Gastroesophageal sphincter (tissue), 4 donors: Measurements from ENCODE around the gene LPP. TPM values are rescaled to one million over a fixed set of nuclear protein-coding genes. Genes with fewer than 3 reads are reported as not detected.

Experiments used
- ATAC-seq: fragments of 150-250 bp; one replicate; pipeline ENCODE4 v1.9.1; 2016; ENCODE audit warnings: mild to moderate bottlenecking, moderate library complexity
- H3K27ac ChIP-seq, 4 donors: fragments of 200-600 bp; sonication (generic) in 3 of 4; 1 replicate in 3 of 4; 2 replicates in 1 of 4; pipeline ENCODE4 v1.5.1; 2016 to 2019
- H3K27me3 ChIP-seq: fragments of 200-600 bp; sonication (generic); one replicate; pipeline ENCODE4 v1.5.1; 2019
- H3K36me3 ChIP-seq, 2 donors: fragments of 200-600 bp; sonication (generic); one replicate each; pipeline ENCODE4 v1.5.1; 2019; ENCODE audit warnings: control low read depth in 1 of 2
- H3K4me1 ChIP-seq, 3 donors: fragments of 200-600 bp; sonication (generic); 1 replicate in 2 of 3; 2 replicates in 1 of 3; pipeline ENCODE4 v1.5.1; 2016 to 2019; ENCODE audit warnings: control low read depth in 2 of 3
- H3K4me3 ChIP-seq, 2 donors: fragments of 200-600 bp; sonication (generic); one replicate each; pipeline ENCODE4 v1.5.1; 2019; ENCODE audit warnings: mild to moderate bottlenecking in 1 of 2, moderate library complexity in 1 of 2
- H3K9me3 ChIP-seq, 3 donors: fragments of 200-600 bp; sonication (generic); one replicate each; pipeline ENCODE4 v1.5.1; 2017 to 2019; ENCODE audit warnings: control low read depth in 2 of 3
- CTCF ChIP-seq, 4 experiments: fragments of 200-600 bp in 2 of 4; fragments of 450-650 bp in 2 of 4; sonication (generic) in 1 of 4; IDR thresholded peaks; one replicate each; pipeline ENCODE4 v1.5.1; 2017 to 2019; ENCODE audit warnings: antibody characterized with exemption in 4 of 4, mild to moderate bottlenecking in 2 of 4, moderate library complexity in 2 of 4
- EP300 ChIP-seq: sonication (generic); formaldehyde crosslinking; IDR thresholded peaks from one replicate; pipeline ENCODE4 v1.6.1; 2017; ENCODE audit warnings: antibody characterized with exemption, mild to moderate bottlenecking
- POLR2A ChIP-seq, 2 donors: fragments of 450-650 bp; IDR thresholded peaks; one replicate each; pipeline ENCODE4 v1.6.1; 2017; ENCODE audit warnings: antibody characterized with exemption in 2 of 2, mild to moderate bottlenecking in 2 of 2, moderate library complexity in 1 of 2
- POLR2AphosphoS5 ChIP-seq: sonication (generic); formaldehyde crosslinking; IDR thresholded peaks from one replicate; pipeline ENCODE4 v1.6.1; 2017; ENCODE audit warnings: antibody characterized with exemption
- WGBS, 2 donors: methylation state at CpG; one replicate each; pipeline ENCODE4 v1.1.5; 2018; ENCODE audit warnings: low coverage in 1 of 2; 5-methylcytosine and 5-hydroxymethylcytosine counted together
- total RNA-seq, 4 donors: library from RNA; depleted of rRNA; stranded (reverse); fragments of >200 nt; gene quantifications; one replicate each; pipeline ENCODE4 v1.1.0, GENCODE V29; 2016

Gene LPP
- total RNA-seq, 4 donors from 2014 or later: 1,243 to 2,297 (median 2,164) TPM

- Histone ChIP-seq H3K9me3 (no peaks in the 10 kb centered on the region), H3K4me3 (peak overlapping the region in 1 of 2 donors; percentile 15), H3K4me1 (peaks cover 27 to 99% (median 51%) of the 10 kb centered on the region in 3 donors), H3K27me3 (no peaks in the 10 kb centered on the region), H3K36me3 (peaks cover 0 to 32% of the 10 kb centered on the region in 2 donors), H3K27ac (peak overlapping the region; percentile 87 to 100 (median 92))
- TF ChIP-seq POLR2AphosphoS5 (peak; percentile 25), EP300 (no peak)
- WGBS, 2 donors: 36 to 40% methylated on average over 7 of the region's 7 CpGs
- no peak for ATAC-seq
Observed at GRCh38 chr3:188229177-188229576, 75.2 kb downstream of the LPP start.

GRCh38 chr3:188229726-188230125 is 75.8 kb downstream of the LPP start:
- TF ChIP-seq CTCF (IDR thresholded peaks at IDR 0.05) (no peak), EP300 (no peak), POLR2A (IDR thresholded peaks at IDR 0.05) (no peak), POLR2AphosphoS5 (no peak)
- Histone ChIP-seq H3K36me3 (peaks cover 0 to 29% of the 10 kb centered on the region in 2 donors), H3K4me3 (peak overlapping the region in 1 of 2 donors; percentile 15), H3K4me1 (peaks cover 28 to 99% (median 53%) of the 10 kb centered on the region in 3 donors), H3K9me3 (no peaks in the 10 kb centered on the region), H3K27ac (peak overlapping the region; percentile 87 to 100 (median 92)), H3K27me3 (no peaks in the 10 kb centered on the region)
- ATAC-seq: no peak
- 47 to 58% methylated on average over 2 of the region's 2 CpGs for WGBS, 2 donors

GRCh38 chr3:188230962-188231361 is 77.0 kb downstream of the LPP start:
- Histone ChIP-seq H3K4me1 (peaks cover 19 to 99% (median 44%) of the 10 kb centered on the region in 3 donors), H3K27ac (peak overlapping the region; percentile 87 to 100 (median 92)), H3K27me3 (no peaks in the 10 kb centered on the region), H3K4me3 (peak overlapping the region in 1 of 2 donors; percentile 4), H3K9me3 (no peaks in the 10 kb centered on the region), H3K36me3 (peaks cover 0 to 18% of the 10 kb centered on the region in 2 donors)
- ATAC-seq: peak; percentile 74
- TF ChIP-seq POLR2AphosphoS5 (peak; percentile 98), CTCF (IDR thresholded peaks at IDR 0.05) (no peak), POLR2A (IDR thresholded peaks at IDR 0.05) (peak in 1 of 2 donors; percentile 28)
- WGBS, 2 donors: 69 to 100% methylated on average over 1 to 2 of the region's 5 CpGs

- Histone ChIP-seq H3K9me3 (no peaks in the 10 kb centered on the region), H3K36me3 (peaks cover 0 to 13% of the 10 kb centered on the region in 2 donors), H3K27me3 (no peaks in the 10 kb centered on the region), H3K27ac (peak overlapping the region; percentile 87 to 100 (median 92)), H3K4me1 (peaks cover 15 to 99% (median 42%) of the 10 kb centered on the region in 3 donors), H3K4me3 (peak overlapping the region in 1 of 2 donors; percentile 4)
- ATAC-seq: peak; percentile 32
- 28 to 47% methylated on average over 5 to 8 of the region's 8 CpGs for WGBS, 2 donors
- TF ChIP-seq POLR2A (IDR thresholded peaks at IDR 0.05): no peak
- no peak for TF ChIP-seq POLR2AphosphoS5
- TF ChIP-seq CTCF (IDR thresholded peaks at IDR 0.05): no peak
- TF ChIP-seq EP300: no peak
Observed at GRCh38 chr3:188231456-188231855, 77.5 kb downstream of the LPP start.

- Histone ChIP-seq H3K4me3 (no peak overlapping the region), H3K27ac (peak overlapping the region; percentile 81 to 100 (median 92)), H3K36me3 (peaks cover 0 to 13% of the 10 kb centered on the region in 2 donors), H3K4me1 (peaks cover 15 to 99% (median 45%) of the 10 kb centered on the region in 3 donors), H3K27me3 (no peaks in the 10 kb centered on the region), H3K9me3 (no peaks in the 10 kb centered on the region)
- TF ChIP-seq CTCF (IDR thresholded peaks at IDR 0.05) (no peak), POLR2AphosphoS5 (no peak), POLR2A (IDR thresholded peaks at IDR 0.05) (no peak), EP300 (no peak)
- WGBS, 2 donors: 50% methylated on average over 2 of the region's 2 CpGs
- no peak for ATAC-seq
Observed at GRCh38 chr3:188232656-188233055, 78.7 kb downstream of the LPP start.
